ENCODE data around the gene LBP.
"Not testable (repeated sequence)": the region's sequence is repeated elsewhere in the genome, so short reads cannot be mapped to it uniquely, and the experiment has no call there.

The LBP gene

DNA sequence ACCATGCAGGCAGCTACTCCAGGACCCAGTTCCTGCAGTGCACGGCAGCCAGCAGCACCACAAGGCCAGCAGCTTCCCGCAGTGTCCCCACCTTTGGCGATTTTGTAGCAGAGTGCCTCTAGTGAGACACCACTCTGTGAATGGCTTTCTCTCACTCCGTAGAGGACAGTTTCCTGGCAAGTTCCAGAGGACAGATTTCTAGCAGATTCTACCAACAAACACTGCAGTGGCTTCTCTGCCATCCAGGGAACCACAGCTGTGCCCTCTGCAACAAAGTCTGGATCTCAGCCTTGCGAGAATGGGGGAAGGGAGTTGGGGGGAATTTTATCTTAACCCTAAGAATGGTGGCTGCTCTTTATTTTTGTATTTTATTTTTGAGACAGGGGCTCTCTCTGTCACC lies 60.2 kb downstream of the LBP start:
- Histone ChIP-seq H3K36me3 (replicated peaks; ENCODE audit: insufficient read depth, low read length) (peaks cover 2% of the 10 kb centered on the region; the same call in 1 of the 2 replicates), H3K4me3 (ENCODE audit: low read length) (no peak overlapping the region), H3K9me2 (replicated peaks; ENCODE audit: insufficient read depth, low read length) (no peaks in the 10 kb centered on the region), H3K9me3 (replicated peaks; ENCODE audit: insufficient read depth, low read length) (no peaks in the 10 kb centered on the region), H3K27ac (ENCODE audit: low read length) (no peak overlapping the region), H3K4me1 (ENCODE audit: low read length) (no peaks in the 10 kb centered on the region), H3K79me2 (ENCODE audit: low read length) (no peaks in the 10 kb centered on the region), H3F3A (ENCODE audit: insufficient read depth, low read length) (no peaks in the 10 kb centered on the region), H3K9ac (ENCODE audit: low read length) (no peak overlapping the region), H3K27me3 (replicated peaks; ENCODE audit: insufficient read depth, low read length) (no peaks in the 10 kb centered on the region), H4K20me1 (ENCODE audit: insufficient read depth, low read length) (no peaks in the 10 kb centered on the region), H3K4me2 (ENCODE audit: low read depth, low read length) (no peak overlapping the region), H2AFZ (ENCODE audit: low read length) (no peak overlapping the region)
- no peak for DNase-seq
- TF ChIP-seq EZH2 (optimal IDR thresholded peaks at IDR 0.05; ENCODE audit: low read depth, low read length) (no peak), EZH2phosphoT487 (IDR thresholded peaks at IDR 0.05; ENCODE audit: low read length) (no peak)
- TF ChIP-seq, protein P1, sequence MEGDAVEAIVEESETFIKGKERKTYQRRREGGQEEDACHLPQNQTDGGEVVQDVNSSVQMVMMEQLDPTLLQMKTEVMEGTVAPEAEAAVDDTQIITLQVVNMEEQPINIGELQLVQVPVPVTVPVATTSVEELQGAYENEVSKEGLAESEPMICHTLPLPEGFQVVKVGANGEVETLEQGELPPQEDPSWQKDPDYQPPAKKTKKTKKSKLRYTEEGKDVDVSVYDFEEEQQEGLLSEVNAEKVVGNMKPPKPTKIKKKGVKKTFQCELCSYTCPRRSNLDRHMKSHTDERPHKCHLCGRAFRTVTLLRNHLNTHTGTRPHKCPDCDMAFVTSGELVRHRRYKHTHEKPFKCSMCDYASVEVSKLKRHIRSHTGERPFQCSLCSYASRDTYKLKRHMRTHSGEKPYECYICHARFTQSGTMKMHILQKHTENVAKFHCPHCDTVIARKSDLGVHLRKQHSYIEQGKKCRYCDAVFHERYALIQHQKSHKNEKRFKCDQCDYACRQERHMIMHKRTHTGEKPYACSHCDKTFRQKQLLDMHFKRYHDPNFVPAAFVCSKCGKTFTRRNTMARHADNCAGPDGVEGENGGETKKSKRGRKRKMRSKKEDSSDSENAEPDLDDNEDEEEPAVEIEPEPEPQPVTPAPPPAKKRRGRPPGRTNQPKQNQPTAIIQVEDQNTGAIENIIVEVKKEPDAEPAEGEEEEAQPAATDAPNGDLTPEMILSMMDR (IDR thresholded peaks at IDR 0.05; ENCODE audit: low read length): no peak

DNA sequence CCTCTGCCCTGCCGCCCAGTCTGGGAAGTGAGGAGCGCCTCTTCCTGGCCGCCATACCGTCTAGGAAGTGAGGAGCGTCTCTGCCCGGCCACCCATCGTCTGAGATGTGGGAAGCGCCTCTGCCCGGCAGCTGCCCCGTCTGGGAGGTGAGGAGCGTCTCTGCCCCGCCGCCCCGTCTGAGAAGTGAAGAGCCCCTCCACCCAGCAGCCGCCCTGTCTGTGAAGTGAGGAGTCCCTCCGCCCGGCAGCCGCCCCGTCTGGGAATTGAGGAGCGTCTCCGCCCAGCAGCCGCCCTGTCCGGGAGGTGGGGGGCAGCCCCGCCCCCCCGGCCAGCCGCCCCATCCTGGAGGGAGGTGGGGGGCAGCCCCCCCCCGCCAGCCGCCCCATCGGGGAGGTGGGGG lies 61.0 kb downstream of the LBP start:
- no peak overlapping the region for H3K4me2 ChIP-seq (ENCODE audit: low read depth, low read length)
- H2AFZ ChIP-seq (ENCODE audit: low read length): no peak overlapping the region
- H3K4me3 ChIP-seq (ENCODE audit: low read length): no peak overlapping the region
- H3F3A ChIP-seq (ENCODE audit: insufficient read depth, low read length): no peaks in the 10 kb centered on the region
- H3K9me2 ChIP-seq (replicated peaks; ENCODE audit: insufficient read depth, low read length): no peaks in the 10 kb centered on the region
- peaks cover 2% of the 10 kb centered on the region; the same call in 1 of the 2 replicates for H3K36me3 ChIP-seq (replicated peaks; ENCODE audit: insufficient read depth, low read length)
- no peaks in the 10 kb centered on the region for H3K27me3 ChIP-seq (replicated peaks; ENCODE audit: insufficient read depth, low read length)
- TF ChIP-seq EZH2 (optimal IDR thresholded peaks at IDR 0.05; ENCODE audit: low read depth, low read length): no peak
- TF ChIP-seq, protein P1 (IDR thresholded peaks at IDR 0.05; ENCODE audit: low read length): no peak
- TF ChIP-seq EZH2phosphoT487 (IDR thresholded peaks at IDR 0.05; ENCODE audit: low read length): no peak
- no peak overlapping the region for H3K9ac ChIP-seq (ENCODE audit: low read length)
- no peak overlapping the region for H3K27ac ChIP-seq (ENCODE audit: low read length)
- no peaks in the 10 kb centered on the region for H3K4me1 ChIP-seq (ENCODE audit: low read length)
- no peaks in the 10 kb centered on the region for H4K20me1 ChIP-seq (ENCODE audit: insufficient read depth, low read length)
- no peak for DNase-seq
- no peaks in the 10 kb centered on the region for H3K79me2 ChIP-seq (ENCODE audit: low read length)
- no peaks in the 10 kb centered on the region for H3K9me3 ChIP-seq (replicated peaks; ENCODE audit: insufficient read depth, low read length)

DNA sequence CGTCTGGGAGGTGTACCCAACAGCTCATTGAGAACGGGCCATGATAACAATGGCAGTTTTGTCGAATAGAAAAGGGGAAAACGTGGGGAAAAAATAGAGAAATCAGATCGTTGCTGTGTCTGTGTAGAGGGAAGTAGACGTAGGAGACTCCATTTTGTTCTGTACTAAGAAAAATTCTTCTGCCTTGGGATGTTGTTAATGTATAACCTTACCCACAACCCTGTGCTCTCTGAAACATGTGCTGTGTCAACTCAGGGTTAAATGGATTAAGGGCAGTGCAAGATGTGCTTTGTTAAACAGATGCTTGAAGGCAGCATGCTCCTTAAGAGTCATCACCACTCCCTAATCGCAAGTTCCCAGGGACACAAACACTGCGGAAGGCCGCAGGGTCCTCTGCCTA lies 61.5 kb downstream of the LBP start:
- not testable (repeated sequence) for H3K9me2 ChIP-seq (replicated peaks; ENCODE audit: insufficient read depth, low read length); H3K4me1 ChIP-seq (ENCODE audit: low read length); H3K9ac ChIP-seq (ENCODE audit: low read length); H3K36me3 ChIP-seq (replicated peaks; ENCODE audit: insufficient read depth, low read length); H4K20me1 ChIP-seq (ENCODE audit: insufficient read depth, low read length); H3K4me3 ChIP-seq (ENCODE audit: low read length); H3F3A ChIP-seq (ENCODE audit: insufficient read depth, low read length); H2AFZ ChIP-seq (ENCODE audit: low read length); H3K27ac ChIP-seq (ENCODE audit: low read length); H3K79me2 ChIP-seq (ENCODE audit: low read length); H3K9me3 ChIP-seq (replicated peaks; ENCODE audit: insufficient read depth, low read length); DNase-seq; H3K4me2 ChIP-seq (ENCODE audit: low read depth, low read length); H3K27me3 ChIP-seq (replicated peaks; ENCODE audit: insufficient read depth, low read length)

DNA sequence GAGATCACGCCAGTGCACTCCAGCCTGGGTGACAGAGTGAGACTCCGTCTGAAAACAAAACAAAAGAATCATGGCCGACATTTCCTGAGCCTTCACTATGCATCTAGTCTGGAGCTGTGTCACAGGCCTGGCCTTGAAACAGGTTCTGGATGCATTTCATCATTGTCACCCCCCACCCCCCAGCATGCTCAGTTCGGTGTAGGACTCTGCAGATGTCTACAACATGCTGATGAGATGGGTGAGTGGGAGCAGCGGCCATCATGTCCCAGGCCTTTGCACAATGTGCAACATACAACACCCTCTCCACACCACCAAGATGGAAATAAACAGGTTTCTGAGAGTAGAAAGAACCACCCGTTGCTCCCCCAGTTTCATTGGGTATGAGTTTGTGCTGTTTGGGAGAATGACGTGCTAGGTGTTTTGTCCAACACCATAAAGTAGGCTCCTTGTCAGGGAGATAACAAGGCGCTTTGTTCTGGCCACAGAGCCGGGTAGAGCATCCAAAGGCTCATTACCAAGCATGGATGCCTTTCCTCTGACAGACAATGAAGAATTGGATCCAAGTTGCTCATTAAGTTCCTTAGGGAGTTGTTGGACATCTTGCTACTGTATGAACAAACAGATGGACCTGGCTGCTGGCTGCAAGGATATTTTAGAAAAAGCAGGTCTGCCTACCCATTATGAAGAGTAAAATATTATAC lies 66.7 kb downstream of the LBP start:
- no peaks in the 10 kb centered on the region for H3K36me3 ChIP-seq (replicated peaks; ENCODE audit: insufficient read depth, low read length)

More for the DNA sequence above, 66.7 kb downstream of the LBP start:
- H3K27me3 ChIP-seq (replicated peaks; ENCODE audit: insufficient read depth, low read length): no peaks in the 10 kb centered on the region
- no peak for DNase-seq
- no peak overlapping the region for H3K4me2 ChIP-seq (ENCODE audit: low read depth, low read length)
- no peaks in the 10 kb centered on the region for H3K79me2 ChIP-seq (ENCODE audit: low read length)
- no peaks in the 10 kb centered on the region for H3K9me2 ChIP-seq (replicated peaks; ENCODE audit: insufficient read depth, low read length)
- TF ChIP-seq EZH2phosphoT487 (IDR thresholded peaks at IDR 0.05; ENCODE audit: low read length) (no peak), EZH2 (optimal IDR thresholded peaks at IDR 0.05; ENCODE audit: low read depth, low read length) (no peak)
- TF ChIP-seq, protein P1 (IDR thresholded peaks at IDR 0.05; ENCODE audit: low read length): no peak
- no peaks in the 10 kb centered on the region for H3K4me1 ChIP-seq (ENCODE audit: low read length)
- no peak overlapping the region for H3K4me3 ChIP-seq (ENCODE audit: low read length)
- no peak overlapping the region for H2AFZ ChIP-seq (ENCODE audit: low read length)
- H3K9me3 ChIP-seq (replicated peaks; ENCODE audit: insufficient read depth, low read length): no peaks in the 10 kb centered on the region
- H3K9ac ChIP-seq (ENCODE audit: low read length): no peak overlapping the region
- peaks cover 4% of the 10 kb centered on the region; the same call in 1 of the 2 replicates for H4K20me1 ChIP-seq (ENCODE audit: insufficient read depth, low read length)
- H3F3A ChIP-seq (ENCODE audit: insufficient read depth, low read length): peaks cover 10% of the 10 kb centered on the region
- no peak overlapping the region for H3K27ac ChIP-seq (ENCODE audit: low read length)

Data from MM.1S (cell line).